Fibroblast of upper back skin (primary cell): Measurements from ENCODE around the gene EPS8L2.

ENCODE experiments used
- DNase-seq: peaks from one replicate; pipeline ENCODE4 v3.0.0-alpha.2; 2013

Gene EPS8L2

GRCh38 chr11:763549-764321 is 57.7 kb downstream of the EPS8L2 start:
- DNase-seq = no peak

GRCh38 chr11:764322-765024 is 58.4 kb downstream of the EPS8L2 start:
- no peak for DNase-seq

DNA sequence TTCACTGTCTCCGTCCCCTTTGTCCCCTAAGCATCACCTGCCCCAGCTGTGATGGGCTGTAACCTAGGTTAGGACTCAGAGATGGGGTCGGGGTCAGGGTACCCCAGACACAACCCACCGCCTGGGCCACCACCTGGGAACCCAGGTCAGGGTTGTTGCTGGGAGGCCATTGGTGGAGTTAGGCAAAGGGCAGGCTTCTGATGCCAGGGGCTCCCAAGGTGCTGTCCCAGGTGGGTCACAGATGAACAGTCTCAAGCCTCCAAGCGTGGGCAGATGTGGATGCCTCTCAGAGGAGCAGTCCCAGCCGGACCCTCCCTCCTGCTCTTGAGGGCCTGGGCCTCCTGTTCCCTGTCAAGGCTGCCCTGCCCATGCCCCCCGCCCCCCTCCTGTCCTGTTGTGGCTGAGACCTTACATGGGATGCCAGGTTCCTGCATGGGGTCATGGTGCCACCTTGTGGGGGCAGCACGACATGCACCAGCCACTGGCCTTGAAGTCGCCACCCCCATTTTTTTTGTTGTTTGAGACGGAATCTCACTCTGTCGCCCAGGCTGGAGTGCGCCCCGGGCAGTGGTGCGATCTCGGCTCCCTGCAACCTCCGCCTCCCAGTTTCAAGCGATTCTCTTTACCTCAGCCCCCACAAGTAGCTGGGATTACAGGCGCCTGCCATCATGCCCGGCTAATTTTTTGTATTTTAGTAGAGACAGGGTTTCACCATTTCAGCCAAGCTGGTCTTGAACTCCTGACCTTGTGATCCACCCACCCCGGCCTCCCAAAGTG is 59.2 kb downstream of the EPS8L2 start:
- peak; percentile 37 for DNase-seq

GRCh38 chr11:765802-766091 is 59.7 kb downstream of the EPS8L2 start:
- DNase-seq = no peak

DNA sequence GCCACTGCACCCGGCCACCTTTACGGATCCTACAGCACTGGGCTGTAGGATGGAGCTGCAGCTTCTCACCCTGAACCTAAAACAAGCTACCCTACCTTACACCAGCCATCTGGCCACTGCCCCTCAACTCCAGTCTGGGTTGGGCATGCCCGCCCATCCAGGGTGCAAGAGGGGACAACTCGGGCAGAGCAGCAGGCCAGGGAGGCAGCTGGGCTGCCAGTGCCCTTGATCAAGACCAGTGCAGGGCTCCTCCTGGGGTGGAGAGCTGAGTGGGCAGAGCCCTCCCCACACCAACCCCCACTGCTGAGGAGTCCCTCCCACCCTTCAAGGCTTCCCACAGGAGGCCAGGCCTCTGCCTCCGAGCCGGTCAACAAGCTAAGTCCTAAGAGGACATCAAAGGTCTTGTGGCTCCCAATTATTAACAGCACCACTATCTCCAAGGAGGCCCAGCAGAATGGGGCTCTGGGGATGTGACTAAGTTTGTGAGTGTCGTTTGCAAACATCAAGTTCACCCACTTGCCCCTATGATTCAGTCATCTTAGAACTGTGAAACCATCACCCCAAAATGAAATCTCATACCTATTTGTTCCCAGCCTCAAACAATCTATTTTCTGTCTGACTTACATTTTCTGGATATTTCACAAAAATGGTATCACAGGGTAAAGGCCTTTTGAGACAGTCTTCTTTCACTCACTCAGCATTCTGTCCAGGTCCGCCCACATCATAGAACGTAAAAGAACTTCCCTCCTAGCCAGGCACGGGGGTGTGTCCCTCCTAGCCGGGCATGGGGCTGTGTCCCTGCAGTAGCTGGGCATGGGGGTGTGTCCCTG is 60.3 kb downstream of the EPS8L2 start:
- no peak for DNase-seq

- no peak for DNase-seq
Measured at GRCh38 chr11:766936-767210, 60.8 kb downstream of the EPS8L2 start.

DNA sequence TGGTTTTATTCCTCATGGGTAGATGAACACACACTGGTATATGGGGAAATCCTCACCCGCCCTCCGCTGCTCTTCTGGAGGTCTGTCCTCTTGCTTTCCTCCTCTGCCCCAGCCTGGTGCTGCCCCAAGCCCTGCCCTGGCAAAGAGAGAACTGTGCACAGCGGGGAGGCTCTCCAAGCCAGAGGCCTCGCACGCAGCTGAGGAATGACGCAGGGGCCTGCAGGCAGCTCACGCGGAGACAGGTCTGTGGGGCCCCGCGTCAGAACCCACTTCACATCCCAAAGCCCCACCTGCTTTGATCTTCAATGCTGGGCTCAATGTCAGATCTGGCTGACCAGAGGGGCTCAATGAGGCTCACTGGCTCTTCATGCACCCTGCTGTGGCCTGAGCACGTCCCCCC is 61.2 kb downstream of the EPS8L2 start:
- DNase-seq = no peak

GRCh38 chr11:769887-770641 is 64.0 kb downstream of the EPS8L2 start:
- no peak for DNase-seq

- no peak for DNase-seq
Measured at GRCh38 chr11:770642-771616, 64.9 kb downstream of the EPS8L2 start.

DNA sequence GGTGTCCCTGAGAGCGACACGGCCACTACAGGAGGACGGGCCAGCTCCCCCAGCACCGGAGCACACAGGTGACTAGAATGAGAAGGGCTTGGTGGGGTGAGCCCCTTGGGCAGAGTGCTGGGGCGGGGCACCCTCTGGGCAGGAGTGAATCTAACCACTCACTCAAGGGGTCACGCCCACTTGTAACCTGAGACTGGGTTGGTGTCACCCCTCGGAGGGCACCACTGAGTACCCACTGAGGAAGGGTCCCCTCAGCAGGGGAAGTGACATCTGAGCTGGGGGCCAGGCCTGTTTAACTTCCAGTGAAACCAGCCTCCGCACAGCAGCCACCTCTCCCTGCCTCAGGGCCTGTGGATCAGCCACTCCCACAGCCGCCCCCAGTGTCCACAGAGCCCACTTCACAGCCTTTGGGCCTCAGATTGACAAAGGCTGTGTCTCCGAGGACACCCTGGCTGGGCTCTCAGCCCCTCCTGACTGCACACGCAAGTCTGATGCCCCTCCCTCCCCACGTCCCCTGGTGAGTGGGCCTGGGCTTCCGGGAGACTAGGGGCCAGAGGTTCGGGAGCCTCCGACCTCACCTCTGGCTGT is 65.7 kb downstream of the EPS8L2 start:
- DNase-seq = no peak

- no peak for DNase-seq
Measured at GRCh38 chr11:772429-773390, 66.7 kb downstream of the EPS8L2 start.

GRCh38 chr11:773425-773824 is 67.4 kb downstream of the EPS8L2 start:
- DNase-seq = no peak

DNA sequence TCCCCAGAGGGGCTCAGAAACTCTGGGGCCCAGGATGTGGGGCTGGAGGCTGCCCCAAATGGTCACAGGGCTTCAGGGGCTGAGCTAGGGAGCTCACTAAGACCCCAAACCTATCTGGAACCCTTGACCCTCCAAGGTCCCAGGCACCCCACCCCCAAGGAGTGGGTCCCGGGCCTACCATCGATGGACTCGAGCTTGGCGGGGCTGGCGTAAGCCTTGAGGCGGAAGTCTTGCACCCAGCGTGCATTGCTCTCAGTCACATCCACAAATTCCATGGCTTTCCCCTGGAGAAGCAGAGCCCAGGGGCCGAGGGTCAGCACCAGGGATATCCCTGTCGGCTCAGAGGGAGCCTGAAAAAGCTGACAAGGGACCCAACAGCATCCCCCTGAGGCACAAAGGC is 67.8 kb downstream of the EPS8L2 start:
- no peak for DNase-seq

DNA sequence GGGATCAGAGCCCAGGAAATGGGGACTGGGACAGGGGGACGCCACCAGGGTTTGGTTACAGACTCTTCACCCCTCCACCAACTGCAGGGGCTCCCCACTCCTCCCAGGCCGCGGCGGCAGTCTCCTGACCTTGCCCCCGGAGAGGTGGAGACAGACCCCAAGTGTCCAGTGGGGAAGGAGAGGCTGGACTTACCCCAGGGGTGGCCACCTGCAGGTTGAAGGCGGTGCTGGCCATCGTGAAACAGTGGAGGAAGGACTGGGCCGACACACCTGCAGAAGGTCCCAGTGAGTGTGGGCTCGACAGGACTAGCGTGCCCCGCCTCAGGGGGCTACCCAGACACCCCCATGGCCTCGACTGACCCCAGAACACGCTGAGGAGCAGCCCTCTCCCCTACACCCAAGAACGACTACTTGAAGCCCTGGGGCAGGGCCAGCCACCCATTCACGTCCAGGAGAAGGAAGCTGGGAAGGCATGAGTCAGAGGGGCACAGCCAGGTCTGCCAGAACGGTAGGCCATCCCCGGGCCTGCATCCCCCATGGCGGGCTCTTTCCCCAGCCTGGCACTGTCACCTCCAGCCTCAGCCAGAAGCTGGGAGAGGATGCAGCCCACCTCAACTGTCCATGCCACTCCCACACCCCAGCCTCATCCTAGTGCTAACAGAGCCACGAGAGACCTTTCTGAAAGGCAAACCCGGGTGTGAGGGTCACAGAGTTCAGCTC is 69.0 kb downstream of the EPS8L2 start:
- DNase-seq = no peak

DNA sequence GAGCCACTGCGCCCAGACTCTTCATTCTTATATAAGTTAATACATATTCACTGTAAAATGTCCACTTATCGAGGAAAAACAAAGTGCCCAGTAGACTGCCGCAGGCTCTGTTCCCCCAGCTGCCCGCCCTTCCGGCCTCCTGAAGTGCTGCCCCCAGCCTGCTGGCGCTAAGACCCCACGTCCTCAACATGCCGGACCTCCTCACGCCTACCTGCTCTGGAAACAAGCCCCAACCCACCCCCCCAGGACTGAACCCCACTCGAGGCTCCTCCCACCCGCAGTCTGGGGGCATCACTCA is 70.2 kb downstream of the EPS8L2 start:
- no peak for DNase-seq

DNA sequence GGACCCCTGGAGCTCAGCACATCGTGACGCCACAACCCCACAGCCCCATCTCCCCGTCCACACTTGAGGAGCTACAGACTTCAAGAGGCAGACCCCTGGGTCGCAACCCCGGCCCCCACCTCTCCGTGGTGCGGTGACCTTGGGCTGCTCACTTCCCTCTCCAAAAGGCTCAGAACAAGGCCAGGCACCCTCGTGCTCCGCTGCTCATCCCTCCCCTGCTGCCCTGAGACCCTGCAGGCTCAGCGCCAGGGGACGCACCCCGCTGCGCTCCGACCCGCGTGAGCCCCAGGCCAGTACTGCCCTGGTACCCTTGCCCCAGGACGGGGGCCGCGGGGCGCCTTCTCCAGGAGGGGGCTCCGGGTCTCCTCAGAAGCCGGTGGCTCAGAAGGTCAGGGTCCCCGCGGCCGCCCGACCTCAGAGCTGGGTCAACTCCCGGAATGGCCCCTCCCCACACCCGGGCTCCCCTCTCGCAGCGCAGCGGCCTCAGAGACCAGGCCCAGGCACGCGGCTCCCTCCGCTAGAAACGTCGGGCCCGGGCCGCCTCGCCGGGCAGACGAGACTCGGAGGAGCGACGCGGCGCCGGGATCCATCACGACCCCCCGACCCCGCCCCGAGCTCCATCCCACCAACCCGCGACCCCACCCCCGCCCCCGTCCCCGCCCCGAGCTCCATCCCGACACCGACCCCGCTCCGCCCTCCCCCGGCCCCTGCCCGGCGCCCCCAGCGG is 70.7 kb downstream of the EPS8L2 start:
- DNase-seq = no peak
